Measurements from ENCODE around the gene GPATCH1.

Gene GPATCH1

DNA sequence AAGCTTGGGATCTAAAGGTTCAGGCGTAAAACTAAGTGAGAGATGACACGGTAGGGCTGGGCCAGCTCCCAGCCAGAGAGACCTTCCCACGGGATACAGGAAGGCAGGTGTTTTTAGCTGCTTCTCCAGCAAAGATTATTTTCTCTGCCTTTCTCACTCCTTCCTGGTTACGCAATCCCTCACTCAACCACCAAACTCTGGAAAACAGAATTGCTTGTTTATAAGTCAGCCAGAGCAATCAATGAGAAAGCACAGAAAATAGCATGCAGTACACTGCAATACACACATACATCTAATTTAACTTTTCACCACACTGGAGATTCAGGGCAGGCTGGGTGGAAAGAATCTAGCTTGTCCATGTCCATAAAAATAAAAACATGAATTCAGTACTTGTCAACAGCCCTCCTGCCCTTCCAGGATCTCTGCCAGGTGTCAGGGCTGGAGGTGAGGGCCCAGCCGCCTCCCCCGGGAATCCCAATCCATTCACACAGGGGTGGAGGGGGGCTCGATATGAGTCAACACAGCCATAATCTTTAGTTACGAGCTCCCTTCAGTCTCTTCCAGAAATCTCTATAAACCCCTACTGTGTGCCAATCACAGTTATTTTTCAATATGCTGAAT, 28.5 kb upstream of the GPATCH1 start:
- peaks cover 26% of the 10 kb centered on the region for H3K4me1 Mint-ChIP-seq
- H3K27ac Mint-ChIP-seq, result peak overlapping the region; percentile 24
- H3K36me3 Mint-ChIP-seq (ENCODE audit: low read depth), result no peaks in the 10 kb centered on the region
- H3K9me3 Mint-ChIP-seq, result no peaks in the 10 kb centered on the region
- no peak overlapping the region for H3K4me3 Mint-ChIP-seq
- no peaks in the 10 kb centered on the region for H3K27me3 Mint-ChIP-seq (ENCODE audit: low read depth, poor library complexity)
- no peak for DNase-seq
- TF ChIP-seq, protein P1, sequence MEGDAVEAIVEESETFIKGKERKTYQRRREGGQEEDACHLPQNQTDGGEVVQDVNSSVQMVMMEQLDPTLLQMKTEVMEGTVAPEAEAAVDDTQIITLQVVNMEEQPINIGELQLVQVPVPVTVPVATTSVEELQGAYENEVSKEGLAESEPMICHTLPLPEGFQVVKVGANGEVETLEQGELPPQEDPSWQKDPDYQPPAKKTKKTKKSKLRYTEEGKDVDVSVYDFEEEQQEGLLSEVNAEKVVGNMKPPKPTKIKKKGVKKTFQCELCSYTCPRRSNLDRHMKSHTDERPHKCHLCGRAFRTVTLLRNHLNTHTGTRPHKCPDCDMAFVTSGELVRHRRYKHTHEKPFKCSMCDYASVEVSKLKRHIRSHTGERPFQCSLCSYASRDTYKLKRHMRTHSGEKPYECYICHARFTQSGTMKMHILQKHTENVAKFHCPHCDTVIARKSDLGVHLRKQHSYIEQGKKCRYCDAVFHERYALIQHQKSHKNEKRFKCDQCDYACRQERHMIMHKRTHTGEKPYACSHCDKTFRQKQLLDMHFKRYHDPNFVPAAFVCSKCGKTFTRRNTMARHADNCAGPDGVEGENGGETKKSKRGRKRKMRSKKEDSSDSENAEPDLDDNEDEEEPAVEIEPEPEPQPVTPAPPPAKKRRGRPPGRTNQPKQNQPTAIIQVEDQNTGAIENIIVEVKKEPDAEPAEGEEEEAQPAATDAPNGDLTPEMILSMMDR (IDR thresholded peaks at IDR 0.05), result no peak

DNA sequence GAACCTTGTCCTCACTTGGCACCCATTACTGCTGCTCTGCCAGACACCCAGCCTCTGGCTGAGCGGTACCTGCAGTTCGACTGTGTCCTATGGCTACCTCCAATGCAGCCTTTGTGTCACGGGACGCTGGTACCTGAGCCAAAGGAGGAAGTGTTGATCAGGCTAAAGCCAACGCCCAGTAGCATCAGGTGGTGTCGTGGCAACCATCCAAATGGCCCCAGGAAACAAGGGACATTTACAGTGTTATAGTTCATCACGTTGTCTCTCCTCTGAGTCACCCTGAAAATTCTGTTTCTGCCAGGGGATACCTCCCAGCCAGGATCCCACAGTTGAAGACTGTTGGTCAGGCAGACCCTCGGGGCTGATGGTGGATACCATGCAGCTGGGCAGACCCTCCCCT, 26.4 kb upstream of the GPATCH1 start:
- Mint-ChIP-seq H3K27me3 (ENCODE audit: low read depth, poor library complexity) (peaks cover 6% of the 10 kb centered on the region), H3K4me3 (no peak overlapping the region), H3K4me1 (peaks cover 25% of the 10 kb centered on the region), H3K36me3 (ENCODE audit: low read depth) (no peaks in the 10 kb centered on the region), H3K27ac (no peak overlapping the region), H3K9me3 (no peaks in the 10 kb centered on the region)
- DNase-seq, result no peak
- TF ChIP-seq, protein P1 (IDR thresholded peaks at IDR 0.05), result no peak

DNA sequence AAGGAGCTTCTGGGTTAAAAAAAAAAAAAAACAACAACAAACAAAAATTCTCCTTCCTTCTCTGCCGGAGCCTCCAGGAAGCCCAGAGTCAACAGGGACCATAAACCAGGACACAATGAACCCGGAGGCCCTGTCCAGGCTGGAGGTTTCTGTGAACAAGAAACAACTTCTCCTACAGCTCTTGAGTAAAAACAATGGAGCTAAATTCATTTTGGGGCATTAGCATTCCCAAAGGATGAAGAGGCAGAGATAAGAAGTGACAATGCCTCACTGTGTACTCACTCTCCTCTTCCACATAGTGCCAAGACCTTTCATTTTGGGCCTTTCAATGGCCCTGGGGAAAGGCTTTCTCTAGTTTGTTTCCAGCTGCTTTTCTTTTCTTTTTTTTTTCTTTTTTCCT, 25.3 kb upstream of the GPATCH1 start:
- peaks cover 34% of the 10 kb centered on the region for H3K4me1 Mint-ChIP-seq

DNA sequence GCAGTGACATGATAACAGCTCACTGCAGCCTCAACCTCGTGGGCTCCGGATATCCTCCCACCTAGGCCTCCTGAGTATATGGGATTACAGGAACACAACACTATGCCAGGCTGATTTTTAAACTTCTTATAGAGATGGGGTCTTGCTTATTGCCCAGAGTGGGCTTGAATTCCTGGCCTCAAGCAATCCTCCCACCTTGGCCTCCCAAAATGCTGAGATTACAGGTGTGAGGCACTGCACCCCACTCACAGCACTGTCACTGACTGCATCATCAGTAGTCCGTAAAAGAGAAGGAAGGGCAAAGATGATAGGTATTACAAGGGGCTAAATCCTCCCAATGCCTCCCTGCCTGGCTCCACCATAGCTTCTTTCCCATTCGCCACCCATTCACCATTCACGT, 20.4 kb upstream of the GPATCH1 start:
- no peaks in the 10 kb centered on the region for H3K36me3 Mint-ChIP-seq (ENCODE audit: low read depth)
- H3K9me3 Mint-ChIP-seq, result no peaks in the 10 kb centered on the region
- peaks cover 50% of the 10 kb centered on the region for H3K27me3 Mint-ChIP-seq (ENCODE audit: low read depth, poor library complexity)
- H3K4me3 Mint-ChIP-seq, result no peak overlapping the region
- H3K4me1 Mint-ChIP-seq, result peaks cover 30% of the 10 kb centered on the region
- peak overlapping the region; percentile 80 for H3K27ac Mint-ChIP-seq
- no peak for DNase-seq
- TF ChIP-seq, protein P1 (IDR thresholded peaks at IDR 0.05), result no peak

More for the DNA sequence above, 25.3 kb upstream of the GPATCH1 start:
- Mint-ChIP-seq H3K9me3 (no peaks in the 10 kb centered on the region), H3K36me3 (ENCODE audit: low read depth) (no peaks in the 10 kb centered on the region), H3K27me3 (ENCODE audit: low read depth, poor library complexity) (peaks cover 15% of the 10 kb centered on the region), H3K4me3 (no peak overlapping the region), H3K27ac (no peak overlapping the region)
- no peak for DNase-seq
- TF ChIP-seq, protein P1 (IDR thresholded peaks at IDR 0.05), result no peak

DNA sequence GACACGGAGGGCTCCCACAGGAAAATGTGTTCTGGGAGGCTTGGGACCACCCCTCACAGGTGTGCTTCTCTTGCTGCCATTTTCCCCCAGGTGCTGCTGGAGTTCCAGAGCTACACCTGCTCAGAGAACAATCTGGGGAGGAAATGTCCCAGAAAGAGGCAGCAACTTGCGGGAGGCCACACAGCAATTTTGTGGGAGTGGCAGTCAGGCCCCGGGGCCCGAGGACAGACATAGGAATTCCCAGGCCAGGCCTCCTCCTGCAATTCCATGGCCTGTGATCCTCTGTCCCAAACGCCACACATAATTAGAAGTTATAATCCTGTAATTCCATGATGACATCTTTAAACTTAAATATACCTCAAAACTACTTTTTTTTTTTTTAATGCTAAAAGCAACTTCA, 18.1 kb upstream of the GPATCH1 start:
- Mint-ChIP-seq H3K36me3 (ENCODE audit: low read depth) (no peaks in the 10 kb centered on the region), H3K4me1 (peaks cover 27% of the 10 kb centered on the region), H3K9me3 (no peaks in the 10 kb centered on the region), H3K4me3 (peak overlapping the region; percentile 81), H3K27ac (no peak overlapping the region), H3K27me3 (ENCODE audit: low read depth, poor library complexity) (peaks cover 73% of the 10 kb centered on the region)
- TF ChIP-seq, protein P1 (IDR thresholded peaks at IDR 0.05), result no peak
- DNase-seq, result no peak

DNA sequence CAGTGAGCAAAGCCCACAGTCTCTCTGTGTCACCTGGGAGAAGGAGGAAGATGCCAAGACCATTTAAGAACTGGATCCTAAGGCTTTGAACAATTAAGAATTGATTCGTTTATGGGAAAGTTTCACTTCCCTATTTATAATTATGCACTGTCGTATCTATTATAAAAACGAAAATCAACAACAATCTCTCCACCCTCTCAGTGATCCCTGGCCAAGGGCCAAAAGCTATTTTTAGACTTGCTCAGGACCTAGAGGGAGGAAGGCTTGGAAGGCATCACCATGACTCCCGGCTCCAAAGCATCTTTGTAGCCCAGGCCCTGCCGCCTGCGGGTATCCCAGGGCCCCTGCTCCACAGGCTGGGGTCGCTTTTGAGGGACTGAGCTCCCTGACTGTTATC, 17.6 kb upstream of the GPATCH1 start:
- Mint-ChIP-seq H3K4me1 (peaks cover 22% of the 10 kb centered on the region), H3K9me3 (no peaks in the 10 kb centered on the region), H3K4me3 (peak overlapping the region; percentile 81), H3K27ac (no peak overlapping the region), H3K36me3 (ENCODE audit: low read depth) (no peaks in the 10 kb centered on the region), H3K27me3 (ENCODE audit: low read depth, poor library complexity) (peaks cover 69% of the 10 kb centered on the region)
- DNase-seq, result no peak
- TF ChIP-seq, protein P1 (IDR thresholded peaks at IDR 0.05), result no peak
